ENCODE measurements around the gene SH3GL3.

DNA sequence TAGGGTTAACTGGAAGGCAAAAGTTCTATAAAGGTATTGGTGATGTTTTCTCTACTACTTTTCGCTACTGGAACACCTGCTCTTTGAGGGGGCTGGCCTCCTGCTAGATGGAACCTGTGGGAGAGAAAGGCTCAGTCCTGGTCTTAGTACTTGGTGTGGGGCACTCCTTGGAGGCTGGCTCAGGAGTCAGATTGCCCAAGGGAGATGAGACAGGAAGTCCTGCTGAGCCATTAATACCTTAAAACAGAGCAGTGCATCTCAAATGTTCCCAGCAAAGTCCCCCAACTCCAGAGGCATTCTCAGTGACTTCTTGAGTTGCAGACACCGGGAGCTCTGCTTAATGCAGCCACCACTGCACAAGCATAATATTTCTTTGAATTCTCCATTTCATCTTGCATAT, 203.7 kb downstream of the SH3GL3 start:
- TF ChIP-seq POLR2AphosphoS5 (IDR thresholded peaks at IDR 0.05; ENCODE audit: low read depth, low read length) (no peak), PAX5 (IDR thresholded peaks at IDR 0.05; ENCODE audit: insufficient read depth, low read length, severe bottlenecking) (no peak), POLR2A (IDR thresholded peaks at IDR 0.05; ENCODE audit: low read depth, low read length) (no peak), TAF1 (IDR thresholded peaks at IDR 0.05; ENCODE audit: low read depth, low read length) (no peak)
